Pons (tissue), 1 donor: ENCODE measurements around the gene GSC.
"Not testable (repeated sequence)": the region's sequence is repeated elsewhere in the genome, so short reads cannot be mapped to it uniquely, and the experiment has no call there.

Experiments
- DNase-seq: peaks from one replicate; pipeline ENCODE4 v3.0.0-alpha.2; 2016; ENCODE audit warnings: low spot score

GSC gene

GRCh38 chr14:94746131-94746530 is 23.8 kb downstream of the GSC start:
- no peak for DNase-seq

DNA sequence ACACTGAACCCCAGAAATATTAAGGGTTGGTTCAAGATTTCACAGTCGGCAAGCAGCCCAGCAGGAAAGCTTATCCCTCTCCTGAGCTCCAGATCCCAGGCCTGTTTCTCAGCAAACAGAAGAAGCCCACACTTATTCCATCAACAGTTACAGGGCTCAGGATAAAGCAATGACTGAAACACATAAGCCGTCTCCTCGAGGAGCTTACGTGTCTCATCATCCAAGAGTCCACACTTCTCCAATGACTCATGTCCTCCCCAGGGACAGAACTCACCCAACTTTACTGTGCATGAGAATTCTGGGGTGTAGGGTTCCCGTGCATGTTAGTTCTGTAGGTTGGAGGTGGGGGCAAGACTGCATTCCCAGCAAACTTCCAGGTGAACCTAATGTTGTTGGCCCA is 31.2 kb downstream of the GSC start:
- no peak for DNase-seq

GRCh38 chr14:94738097-94738496 is 31.8 kb downstream of the GSC start:
- DNase-seq: no peak

- DNase-seq: no peak
These were observed 41.0 kb downstream of the GSC start for GRCh38 chr14:94728950-94729349.

GRCh38 chr14:94728440-94728839 is 41.5 kb downstream of the GSC start:
- not testable (repeated sequence) for DNase-seq

DNA sequence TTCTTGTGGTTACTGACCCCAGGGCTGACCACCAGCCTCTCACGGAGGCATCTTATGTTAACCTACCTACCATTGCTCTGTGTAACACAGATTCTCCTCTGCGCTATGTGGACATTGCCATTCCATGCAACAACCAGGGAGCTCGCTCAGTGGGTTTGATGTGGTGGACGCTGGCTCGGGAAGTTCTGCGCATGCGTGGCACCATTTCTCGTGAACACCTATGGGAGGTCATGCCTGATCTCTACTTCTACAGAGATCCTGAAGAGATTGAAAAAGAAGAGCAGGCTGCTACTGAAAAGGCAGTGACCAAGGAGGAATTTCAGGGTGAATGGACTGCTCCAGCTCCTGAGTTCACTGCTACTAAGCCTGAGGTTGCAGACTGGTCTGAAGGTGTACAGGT is 43.3 kb downstream of the GSC start:
- DNase-seq: not testable (repeated sequence)

DNA sequence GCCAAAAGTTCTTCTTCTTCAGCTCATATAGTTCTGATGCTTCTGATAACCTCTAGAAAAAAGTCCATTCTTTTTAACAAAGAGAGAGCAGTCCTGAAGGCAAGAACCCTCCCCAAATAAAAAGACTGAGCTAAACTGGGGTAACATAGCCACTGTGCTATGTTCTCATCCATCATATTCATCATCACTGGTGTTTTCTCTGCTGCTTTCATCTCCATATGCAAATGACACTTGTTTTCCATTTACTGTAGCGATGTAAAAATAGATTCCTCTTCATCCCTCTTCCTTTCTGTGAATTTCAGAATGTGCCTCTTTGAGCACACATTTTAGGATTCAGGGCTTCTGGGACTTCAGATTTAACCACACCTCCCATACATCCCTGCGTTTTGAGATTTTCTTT is 44.9 kb downstream of the GSC start:
- DNase-seq: no peak

DNA sequence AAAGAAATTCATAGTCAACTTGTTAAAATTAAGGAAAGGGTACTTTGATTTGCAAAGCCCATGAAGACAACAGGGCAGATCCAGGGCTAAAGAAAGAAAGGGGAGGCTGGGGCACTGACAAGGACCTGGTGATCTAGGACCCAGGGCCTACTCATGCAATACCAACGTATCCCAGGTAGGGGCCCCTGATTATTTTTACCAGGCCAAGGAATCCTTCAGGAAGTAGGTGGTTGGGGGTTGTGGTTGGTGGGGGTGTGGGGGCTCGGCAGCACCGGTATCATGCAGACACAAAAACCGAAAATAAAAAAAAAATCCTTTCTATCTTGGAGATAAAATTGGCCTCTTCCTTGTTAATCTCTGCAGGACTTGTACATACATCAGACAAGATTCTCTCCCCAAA is 47.5 kb downstream of the GSC start:
- DNase-seq: no peak
